Transverse colon (tissue), 3 donors: ENCODE results near the gene CADM4.

Experiments
- EP300 ChIP-seq: sonication (generic); formaldehyde crosslinking; IDR thresholded peaks from one replicate; pipeline ENCODE4 v1.6.1; 2017; ENCODE audit warnings: antibody characterized with exemption, low read depth
- TF ChIP-seq, protein P1 (sequence below), 5 experiments: fragments of 200-600 bp in 3 of 5; fragments of 450-650 bp in 2 of 5; sonication (generic) in 3 of 5; IDR thresholded peaks; 1 replicate in 2 of 5; 2 replicates in 3 of 5; pipeline ENCODE4 v1.5.1; 2016 to 2017; ENCODE audit warnings: antibody characterized with exemption in 5 of 5, inconsistent platforms in 3 of 5, mild to moderate bottlenecking in 2 of 5, moderate library complexity in 1 of 5

DNA sequence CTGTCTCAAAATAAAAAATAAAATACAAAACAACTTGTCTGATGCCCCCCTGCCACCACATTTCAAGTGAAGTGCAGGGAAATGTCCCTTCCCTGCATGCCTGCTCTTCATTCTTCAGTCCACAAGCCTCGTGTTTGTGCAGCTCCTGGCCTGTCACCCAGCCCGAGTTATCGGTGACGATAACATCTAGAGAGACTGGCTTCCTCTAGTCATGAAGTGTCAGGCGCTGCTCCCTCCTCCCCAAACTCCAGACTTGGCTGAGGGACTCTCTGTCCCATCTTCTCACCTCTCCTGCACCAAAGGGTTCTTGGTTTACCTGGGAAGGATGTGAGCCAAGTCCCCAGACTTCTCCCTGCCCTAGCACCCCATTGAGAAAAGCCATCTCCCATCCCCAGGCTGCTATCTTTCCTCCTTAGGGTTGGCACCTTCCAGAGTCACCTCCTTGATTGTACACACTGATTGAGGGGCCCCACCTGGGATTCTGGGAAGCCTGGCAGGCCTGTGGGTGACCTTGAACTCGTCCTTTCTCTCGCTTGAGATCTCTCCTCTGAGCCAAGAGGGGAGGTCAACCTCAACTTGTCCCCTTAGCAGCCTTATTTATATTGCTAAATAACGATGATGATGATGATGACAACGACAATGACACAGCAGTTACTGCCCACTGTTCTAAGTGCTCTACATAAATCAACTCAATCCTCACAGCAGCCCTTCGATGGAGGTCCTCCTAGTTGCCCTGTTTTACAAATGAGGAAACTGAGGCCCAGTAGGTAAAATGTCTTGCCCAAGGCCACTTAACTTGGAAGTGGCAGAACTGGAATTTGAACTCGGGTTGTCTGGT is 43.4 kb upstream of the CADM4 start:
- TF ChIP-seq, protein P1, sequence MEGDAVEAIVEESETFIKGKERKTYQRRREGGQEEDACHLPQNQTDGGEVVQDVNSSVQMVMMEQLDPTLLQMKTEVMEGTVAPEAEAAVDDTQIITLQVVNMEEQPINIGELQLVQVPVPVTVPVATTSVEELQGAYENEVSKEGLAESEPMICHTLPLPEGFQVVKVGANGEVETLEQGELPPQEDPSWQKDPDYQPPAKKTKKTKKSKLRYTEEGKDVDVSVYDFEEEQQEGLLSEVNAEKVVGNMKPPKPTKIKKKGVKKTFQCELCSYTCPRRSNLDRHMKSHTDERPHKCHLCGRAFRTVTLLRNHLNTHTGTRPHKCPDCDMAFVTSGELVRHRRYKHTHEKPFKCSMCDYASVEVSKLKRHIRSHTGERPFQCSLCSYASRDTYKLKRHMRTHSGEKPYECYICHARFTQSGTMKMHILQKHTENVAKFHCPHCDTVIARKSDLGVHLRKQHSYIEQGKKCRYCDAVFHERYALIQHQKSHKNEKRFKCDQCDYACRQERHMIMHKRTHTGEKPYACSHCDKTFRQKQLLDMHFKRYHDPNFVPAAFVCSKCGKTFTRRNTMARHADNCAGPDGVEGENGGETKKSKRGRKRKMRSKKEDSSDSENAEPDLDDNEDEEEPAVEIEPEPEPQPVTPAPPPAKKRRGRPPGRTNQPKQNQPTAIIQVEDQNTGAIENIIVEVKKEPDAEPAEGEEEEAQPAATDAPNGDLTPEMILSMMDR (IDR thresholded peaks at IDR 0.05): no peak
- TF ChIP-seq EP300: no peak
